Activated CD8-positive, alpha-beta memory T cell treated with anti-CD3 and anti-CD28 coated beads, Interleukin-2, amount 50 U/mL, for 24 hours (primary cell): ENCODE data around the gene PLPPR4.

ENCODE experiments used
- DNase-seq: peaks from one replicate; pipeline ENCODE4 v3.0.0-alpha.2; 2020; ENCODE audit errors: extremely low read depth

PLPPR4 gene

GRCh38 chr1:99348397-99349132 is 84.3 kb downstream of the PLPPR4 start:
- no peak for DNase-seq

DNA sequence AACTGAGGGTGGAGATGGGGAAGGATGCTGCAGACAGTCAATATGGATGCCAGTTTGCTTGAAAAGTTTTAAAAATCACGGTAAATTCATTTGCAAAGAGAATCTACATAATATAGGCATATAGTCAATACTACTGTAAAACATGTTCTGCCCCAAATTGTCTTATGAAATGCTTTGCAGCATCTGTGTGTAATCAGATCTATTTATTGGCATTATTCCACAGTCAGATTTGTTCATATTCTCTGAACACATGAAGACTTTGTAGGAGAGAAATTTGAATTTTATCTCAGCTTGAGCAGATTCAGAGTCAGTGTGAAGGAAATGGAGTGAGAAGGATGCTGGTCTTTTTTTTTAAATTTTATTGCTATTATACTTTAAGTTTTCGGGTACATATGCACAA is 88.5 kb downstream of the PLPPR4 start:
- DNase-seq, result no peak

DNA sequence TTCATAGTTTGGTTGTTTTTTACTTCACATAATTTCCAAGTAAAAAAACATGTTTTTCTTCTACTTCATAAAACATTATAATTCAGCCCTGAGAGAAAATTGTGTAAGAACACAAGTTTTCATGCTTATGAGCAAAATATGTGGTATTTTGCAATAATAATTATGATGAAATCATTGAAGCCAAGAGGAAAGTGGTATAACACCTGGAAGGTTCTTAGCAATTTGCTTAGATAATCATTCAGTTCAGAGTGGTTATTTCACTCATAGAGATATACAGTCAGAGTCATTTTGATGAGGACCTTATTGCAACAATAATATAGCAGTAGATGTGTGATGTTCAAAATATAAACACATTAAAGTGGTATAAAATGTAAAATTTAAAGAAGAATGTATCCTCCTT is 94.5 kb downstream of the PLPPR4 start:
- DNase-seq, result no peak
